ENCODE results near the gene PGLYRP2. TPM values are rescaled to one million over a fixed set of nuclear protein-coding genes. Genes with fewer than 3 reads are reported as not detected.

PGLYRP2 gene
- total RNA-seq, 1 experiment from 2014 or later: not detected

DNA sequence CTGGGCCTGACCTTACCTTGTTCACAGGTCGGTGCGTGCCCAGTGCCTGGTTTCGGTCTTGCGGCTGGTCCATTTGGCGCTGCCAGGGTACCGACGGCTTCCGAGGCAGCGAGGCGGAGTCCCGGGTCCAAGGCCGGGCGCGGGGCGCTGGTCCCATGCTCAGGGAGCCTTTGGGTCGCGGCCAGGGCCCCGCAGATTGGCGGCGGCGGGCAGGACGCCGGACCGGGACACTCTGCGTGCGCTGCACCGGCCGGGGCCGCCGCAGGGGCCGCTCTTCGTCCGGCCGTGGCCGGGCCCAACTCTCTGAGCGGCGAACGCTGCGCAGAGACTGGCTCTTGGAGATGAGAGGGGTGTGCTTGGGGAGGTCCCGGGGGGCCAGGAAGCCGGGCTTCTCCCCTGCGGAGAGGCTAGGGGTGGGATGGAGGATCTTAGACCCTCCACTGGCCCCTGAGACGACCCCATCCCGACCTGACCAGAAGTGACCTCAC lies 26.2 kb downstream of the PGLYRP2 start:
- no peaks in the 10 kb centered on the region for H3K79me2 ChIP-seq (ENCODE audit: insufficient read depth, low read length)
- H3K36me3 ChIP-seq (ENCODE audit: control insufficient read depth in 1 of 2, insufficient read depth in 2 of 2, low read length in 2 of 2): no peaks in the 10 kb centered on the region
- ChIA-PET CTCF (interaction anchor here (1.0 to 1.4 kb wide), 2 partner anchors 102 to 103 kb away, joined by 3 to 6 read pairs; no protein-coding TSS in a partner anchor), POLR2A (interaction anchor here (1.0 to 1.9 kb wide), 4 partner anchors 10 to 98 kb away, joined by 3 to 9 read pairs (median 4); partner anchors contain the start of gene AKAP8L), RAD21 (ENCODE audit: low non-redundant PET in 1 of 2, low total read pairs in 2 of 2, uncharacterized antibody in 2 of 2, unreplicated experiment in 2 of 2) (no interaction called here)
- H3K27me3 ChIP-seq (ENCODE audit: insufficient read depth, low read length): no peaks in the 10 kb centered on the region
- no peak overlapping the region for H2AFZ ChIP-seq (ENCODE audit: low read depth, low read length, poor library complexity, severe bottlenecking)
- H3K9me2 ChIP-seq (ENCODE audit: insufficient read depth): no peaks in the 10 kb centered on the region
- DNase-seq (ENCODE audit: low read depth, low spot score) (no peak), ATAC-seq (no peak)
- peaks cover 15 to 38% of the 10 kb centered on the region in 2 experiments; a peak in 3 of 4 replicates for H3K4me1 ChIP-seq (ENCODE audit: control insufficient read depth in 1 of 2, insufficient read depth in 2 of 2, low read length in 2 of 2)
- H3K4me3 ChIP-seq (replicated peaks in 1 of 2; ENCODE audit: low read depth in 1 of 2, low read length in 2 of 2): no peak overlapping the region
- no peak overlapping the region for H3K9ac ChIP-seq (ENCODE audit: low read length)
- H4K20me1 ChIP-seq (ENCODE audit: insufficient read depth): no peaks in the 10 kb centered on the region
- H3K4me2 ChIP-seq (ENCODE audit: low read length): no peak overlapping the region
- BruUV-seq (replicated peaks): no TSS peak
- no peaks in the 10 kb centered on the region for H3K9me3 ChIP-seq (ENCODE audit: control insufficient read depth in 1 of 2, insufficient read depth in 1 of 2, low read depth in 1 of 2, low read length in 2 of 2)
- intact Hi-C loops (cut with micrococcal nuclease): loop anchor here (10.0 kb wide), 1 partner anchor 102 kb away; no protein-coding TSS in a partner anchor
- TF ChIP-seq POLR2AphosphoS5 (IDR thresholded peaks at IDR 0.05; ENCODE audit: low read depth, low read length): no peak
- TF ChIP-seq, protein P1, sequence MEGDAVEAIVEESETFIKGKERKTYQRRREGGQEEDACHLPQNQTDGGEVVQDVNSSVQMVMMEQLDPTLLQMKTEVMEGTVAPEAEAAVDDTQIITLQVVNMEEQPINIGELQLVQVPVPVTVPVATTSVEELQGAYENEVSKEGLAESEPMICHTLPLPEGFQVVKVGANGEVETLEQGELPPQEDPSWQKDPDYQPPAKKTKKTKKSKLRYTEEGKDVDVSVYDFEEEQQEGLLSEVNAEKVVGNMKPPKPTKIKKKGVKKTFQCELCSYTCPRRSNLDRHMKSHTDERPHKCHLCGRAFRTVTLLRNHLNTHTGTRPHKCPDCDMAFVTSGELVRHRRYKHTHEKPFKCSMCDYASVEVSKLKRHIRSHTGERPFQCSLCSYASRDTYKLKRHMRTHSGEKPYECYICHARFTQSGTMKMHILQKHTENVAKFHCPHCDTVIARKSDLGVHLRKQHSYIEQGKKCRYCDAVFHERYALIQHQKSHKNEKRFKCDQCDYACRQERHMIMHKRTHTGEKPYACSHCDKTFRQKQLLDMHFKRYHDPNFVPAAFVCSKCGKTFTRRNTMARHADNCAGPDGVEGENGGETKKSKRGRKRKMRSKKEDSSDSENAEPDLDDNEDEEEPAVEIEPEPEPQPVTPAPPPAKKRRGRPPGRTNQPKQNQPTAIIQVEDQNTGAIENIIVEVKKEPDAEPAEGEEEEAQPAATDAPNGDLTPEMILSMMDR (IDR thresholded peaks at IDR 0.05 in 2 of 3, conservative IDR thresholded peaks at IDR 0.05 in 1 of 3; ENCODE audit: borderline replicate concordance in 1 of 3, insufficient read depth in 1 of 3, low read depth in 2 of 3, low read length in 2 of 3): no peak
- no peak for TF ChIP-seq CBX3 (IDR thresholded peaks at IDR 0.05; ENCODE audit: low read depth)
- TF ChIP-seq TCF7L2 (IDR thresholded peaks at IDR 0.05; ENCODE audit: borderline replicate concordance, extremely low read depth, insufficient read depth, insufficient read length): no peak
- TF ChIP-seq SRF (IDR thresholded peaks at IDR 0.05; ENCODE audit: low read depth): no peak
- no peak for TF ChIP-seq SP1 (IDR thresholded peaks at IDR 0.05; ENCODE audit: low read depth)
- no peak for TF ChIP-seq JUND (IDR thresholded peaks at IDR 0.05)
- peak overlapping the region; percentile 48; the same call in 1 of the 2 replicates for H3K27ac ChIP-seq (ENCODE audit: low read depth, low read length)
